Measurements from ENCODE around the gene ANK3. TPM values are rescaled to one million over a fixed set of nuclear protein-coding genes. Genes with fewer than 3 reads are reported as not detected.

Gene ANK3
- total RNA-seq, 2 experiments from 2014 or later, result 60.5 to 61.9 TPM

DNA sequence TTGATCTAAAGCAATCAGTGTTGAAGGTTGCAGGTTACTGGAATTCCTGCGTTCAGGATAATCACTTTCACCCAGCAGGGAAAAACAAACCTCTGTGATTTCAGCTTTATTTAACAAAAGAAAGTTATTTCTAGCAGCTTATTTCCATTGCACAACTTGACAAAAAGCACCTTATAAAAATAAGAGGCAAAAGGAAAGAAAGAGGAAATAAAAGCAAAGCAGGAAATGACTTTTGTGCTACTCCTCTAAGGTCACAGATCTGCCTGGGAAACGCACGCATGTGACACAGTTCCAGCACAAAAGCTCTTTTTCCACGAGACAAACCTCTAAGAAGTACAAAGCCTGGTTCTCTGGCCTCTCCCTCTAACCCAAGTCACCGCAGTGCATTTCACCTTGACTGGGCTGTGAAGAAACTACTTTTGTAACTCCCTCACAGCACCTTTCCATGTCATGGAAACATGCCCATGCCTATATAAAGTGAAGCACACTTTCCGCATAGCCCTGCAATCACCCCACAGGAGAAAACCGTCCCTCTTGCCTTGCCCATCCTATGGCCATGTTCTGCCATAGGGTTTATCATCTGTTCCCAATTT is 870 bp downstream of the ANK3 start:
- ATAC-seq (ENCODE audit: poor library complexity), result no peak

DNA sequence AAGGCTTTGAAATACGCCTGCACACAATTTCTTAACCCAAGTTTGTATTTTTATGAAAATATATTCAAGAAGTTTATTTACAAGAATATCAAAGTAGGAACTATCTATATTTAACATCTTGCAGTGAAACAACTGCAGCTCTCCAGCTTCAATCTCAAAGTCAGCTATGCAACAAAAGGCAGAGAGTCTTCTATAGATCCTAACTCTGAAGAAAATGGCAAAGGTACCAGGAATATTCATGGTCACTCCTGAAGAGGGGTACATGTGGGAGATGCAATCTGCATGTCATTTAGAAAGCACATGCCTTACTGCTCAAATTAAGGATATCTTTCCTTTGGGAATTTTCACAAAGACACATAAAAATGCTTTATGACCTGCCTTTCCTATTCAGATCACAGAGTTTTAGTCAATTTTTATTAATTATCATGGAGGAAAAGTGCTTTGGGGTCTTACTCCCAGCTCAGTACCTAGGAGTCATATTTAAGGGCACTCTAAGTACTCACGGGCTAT is 1.5 kb downstream of the ANK3 start:
- H3K27ac Mint-ChIP-seq, result no peak overlapping the region
- no peak for DNase-seq
- H3K4me3 Mint-ChIP-seq, result no peak overlapping the region
- Histone ChIP-seq H3K27me3 (ENCODE audit: control insufficient read depth in 1 of 2, insufficient read depth in 2 of 2, low read length in 2 of 2) (no peaks in the 10 kb centered on the region), H3K36me3 (ENCODE audit: insufficient read depth, low read length) (no peaks in the 10 kb centered on the region), H3K4me1 (ENCODE audit: insufficient read depth, low read length) (no peaks in the 10 kb centered on the region), H3K9me3 (ENCODE audit: control insufficient read depth in 1 of 2, insufficient read depth in 1 of 2, low read length in 2 of 2) (no peaks in the 10 kb centered on the region), H3K4me3 (ENCODE audit: low read length) (no peak overlapping the region), H3K27ac (ENCODE audit: low read depth in 1 of 2, low read length in 2 of 2) (no peak overlapping the region)
- peaks cover 20% of the 10 kb centered on the region for H3K36me3 Mint-ChIP-seq (ENCODE audit: low read depth)
- no peaks in the 10 kb centered on the region for H3K27me3 Mint-ChIP-seq
- ChIA-PET CTCF (no interaction called here), POLR2A (no interaction called here)
- H3K4me1 Mint-ChIP-seq (ENCODE audit: low read depth), result peaks cover 23% of the 10 kb centered on the region
- intact Hi-C loops (cut with DNase I, micrococcal nuclease), result no loop called here
- TF ChIP-seq, protein P1, sequence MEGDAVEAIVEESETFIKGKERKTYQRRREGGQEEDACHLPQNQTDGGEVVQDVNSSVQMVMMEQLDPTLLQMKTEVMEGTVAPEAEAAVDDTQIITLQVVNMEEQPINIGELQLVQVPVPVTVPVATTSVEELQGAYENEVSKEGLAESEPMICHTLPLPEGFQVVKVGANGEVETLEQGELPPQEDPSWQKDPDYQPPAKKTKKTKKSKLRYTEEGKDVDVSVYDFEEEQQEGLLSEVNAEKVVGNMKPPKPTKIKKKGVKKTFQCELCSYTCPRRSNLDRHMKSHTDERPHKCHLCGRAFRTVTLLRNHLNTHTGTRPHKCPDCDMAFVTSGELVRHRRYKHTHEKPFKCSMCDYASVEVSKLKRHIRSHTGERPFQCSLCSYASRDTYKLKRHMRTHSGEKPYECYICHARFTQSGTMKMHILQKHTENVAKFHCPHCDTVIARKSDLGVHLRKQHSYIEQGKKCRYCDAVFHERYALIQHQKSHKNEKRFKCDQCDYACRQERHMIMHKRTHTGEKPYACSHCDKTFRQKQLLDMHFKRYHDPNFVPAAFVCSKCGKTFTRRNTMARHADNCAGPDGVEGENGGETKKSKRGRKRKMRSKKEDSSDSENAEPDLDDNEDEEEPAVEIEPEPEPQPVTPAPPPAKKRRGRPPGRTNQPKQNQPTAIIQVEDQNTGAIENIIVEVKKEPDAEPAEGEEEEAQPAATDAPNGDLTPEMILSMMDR (IDR thresholded peaks at IDR 0.05), result no peak
- H3K9me3 Mint-ChIP-seq, result no peaks in the 10 kb centered on the region
- no peak for ATAC-seq (ENCODE audit: poor library complexity)

More for the DNA sequence above, 870 bp downstream of the ANK3 start:
- no peaks in the 10 kb centered on the region for H3K27me3 ChIP-seq (ENCODE audit: control insufficient read depth in 1 of 2, insufficient read depth in 2 of 2, low read length in 2 of 2)
- Mint-ChIP-seq H3K27me3 (no peaks in the 10 kb centered on the region), H3K9me3 (no peaks in the 10 kb centered on the region), H3K4me3 (no peak overlapping the region), H3K27ac (no peak overlapping the region), H3K36me3 (ENCODE audit: low read depth) (peaks cover 20% of the 10 kb centered on the region), H3K4me1 (ENCODE audit: low read depth) (peaks cover 23% of the 10 kb centered on the region)
- DNase-seq, result no peak
- H3K4me1 ChIP-seq (ENCODE audit: insufficient read depth, low read length), result no peaks in the 10 kb centered on the region
- ChIA-PET CTCF (no interaction called here), POLR2A (no interaction called here)
- TF ChIP-seq, protein P1 (IDR thresholded peaks at IDR 0.05), result no peak
- H3K4me3 ChIP-seq (ENCODE audit: low read length), result no peak overlapping the region
- H3K36me3 ChIP-seq (ENCODE audit: insufficient read depth, low read length), result no peaks in the 10 kb centered on the region
- no peaks in the 10 kb centered on the region for H3K9me3 ChIP-seq (ENCODE audit: control insufficient read depth in 1 of 2, insufficient read depth in 1 of 2, low read length in 2 of 2)
- intact Hi-C loops (cut with DNase I, micrococcal nuclease), result no loop called here
- H3K27ac ChIP-seq (ENCODE audit: low read depth in 1 of 2, low read length in 2 of 2), result no peak overlapping the region

- no peak overlapping the region for H3K27ac ChIP-seq (ENCODE audit: low read depth in 1 of 2, low read length in 2 of 2)
- no peak overlapping the region for H3K4me3 ChIP-seq (ENCODE audit: low read length)
- TF ChIP-seq, protein P1 (IDR thresholded peaks at IDR 0.05), result no peak
- POLR2A ChIA-PET, result no interaction called here
- Mint-ChIP-seq H3K27ac (no peak overlapping the region), H3K4me1 (ENCODE audit: low read depth) (peaks cover 23% of the 10 kb centered on the region), H3K36me3 (ENCODE audit: low read depth) (peaks cover 20% of the 10 kb centered on the region), H3K4me3 (no peak overlapping the region), H3K9me3 (no peaks in the 10 kb centered on the region), H3K27me3 (no peaks in the 10 kb centered on the region)
- H3K36me3 ChIP-seq (ENCODE audit: insufficient read depth, low read length), result no peaks in the 10 kb centered on the region
- H3K9me3 ChIP-seq (ENCODE audit: control insufficient read depth in 1 of 2, insufficient read depth in 1 of 2, low read length in 2 of 2), result no peaks in the 10 kb centered on the region
- ATAC-seq (ENCODE audit: poor library complexity) (no peak), DNase-seq (no peak)
- no peaks in the 10 kb centered on the region for H3K4me1 ChIP-seq (ENCODE audit: insufficient read depth, low read length)
- no peaks in the 10 kb centered on the region for H3K27me3 ChIP-seq (ENCODE audit: control insufficient read depth in 1 of 2, insufficient read depth in 2 of 2, low read length in 2 of 2)
- intact Hi-C loops (cut with DNase I, micrococcal nuclease), result no loop called here
- CTCF ChIA-PET, result no interaction called here
Measured at GRCh38 chr10:60387531-60387930, 2.1 kb downstream of the ANK3 start.
